Mammary epithelial cell (primary cell): ENCODE results near the gene PRRG4.

Experiments
- CTCF ChIP-seq, 2 donors: IDR thresholded peaks in 1 of 2; conservative IDR thresholded peaks in 1 of 2; 2 replicates each; pipeline ENCODE4 v1.5.1; 2011 to 2012; ENCODE audit warnings: inconsistent platforms in 2 of 2, low read length in 2 of 2, mild to moderate bottlenecking in 2 of 2, control low read depth in 1 of 2, low read depth in 1 of 2; ENCODE audit not compliant: insufficient read depth in 1 of 2; ENCODE audit errors: extremely low read depth in 1 of 2
- EZH2 ChIP-seq: IDR thresholded peaks from 2 replicates; pipeline ENCODE4 v1.6.1; 2012; ENCODE audit warnings: low read length, inconsistent platforms, borderline replicate concordance

DNA sequence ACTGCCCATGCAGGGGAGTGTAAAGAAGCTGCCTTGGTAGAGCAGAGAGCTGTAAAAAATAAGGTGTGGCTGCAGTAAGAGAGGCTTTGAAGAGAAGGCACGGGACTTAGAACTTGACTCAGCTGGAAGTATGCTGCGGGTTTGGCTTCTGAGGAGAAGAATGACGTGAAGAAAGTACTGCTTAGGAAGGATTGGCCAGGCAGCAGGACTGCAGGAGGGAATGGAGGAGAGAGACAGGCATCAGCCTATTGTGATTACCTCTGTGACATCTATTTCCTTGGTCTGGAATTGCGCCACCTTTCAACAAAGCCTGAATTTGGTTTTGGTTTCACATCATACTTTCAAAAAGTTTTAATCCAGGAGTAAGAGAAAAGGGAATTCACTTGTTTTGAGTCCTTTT, 22.5 kb downstream of the PRRG4 start:
- no peak for TF ChIP-seq CTCF (conservative IDR thresholded peaks at IDR 0.05 in 1 of 2, IDR thresholded peaks at IDR 0.05 in 1 of 2; ENCODE audit: extremely low read depth in 1 of 2, insufficient read depth in 1 of 2, low read depth in 1 of 2, low read length in 2 of 2)
- no peak for TF ChIP-seq EZH2
